G401 (cell line): ENCODE results near the gene TOP2A. TPM values are rescaled to one million over a fixed set of nuclear protein-coding genes. Genes with fewer than 3 reads are reported as not detected.
"Not testable (repeated sequence)": the region's sequence is repeated elsewhere in the genome, so short reads cannot be mapped to it uniquely, and the experiment has no call there.

ENCODE experiments used
- DNase-seq: peaks from one replicate; pipeline ENCODE4 v3.0.0-alpha.2; 2015; ENCODE audit warnings: low spot score
- in situ Hi-C: cut with HindIII; loops from 2 replicates; pipeline ENCODE4 v1.10.0; 2016; ENCODE audit warnings: low sequenced_read_pairs, mixed read lengths
- total RNA-seq: library from RNA; depleted of rRNA; stranded (reverse); fragments of >200 nt; shearing (Covaris generic); gene quantifications from 2 replicates; pipeline ENCODE4 v1.2.3, GENCODE V29; 2014

TOP2A gene
- total RNA-seq, 1 experiment from 2014 or later: 277 TPM

DNA sequence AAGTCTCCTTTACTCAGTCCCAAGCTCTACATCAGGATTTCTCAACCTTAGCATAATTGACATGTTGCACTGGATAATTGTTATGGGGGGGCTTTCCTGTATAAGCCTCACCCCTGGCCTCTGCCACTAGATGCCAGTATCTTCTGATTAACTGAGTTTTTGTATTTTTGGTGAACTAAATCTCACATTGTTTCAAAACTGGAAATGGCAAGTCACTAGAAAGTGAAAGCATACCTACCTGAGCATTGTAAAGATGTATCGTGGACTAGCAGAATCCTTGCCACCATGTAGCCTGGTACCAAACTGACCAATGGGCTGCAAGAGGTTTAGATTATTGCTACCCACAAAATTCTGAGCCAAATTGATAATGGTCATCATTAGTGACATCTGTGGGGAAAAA lies 15.0 kb downstream of the TOP2A start:
- DNase-seq: no peak
- in situ Hi-C loops: no loop called here

DNA sequence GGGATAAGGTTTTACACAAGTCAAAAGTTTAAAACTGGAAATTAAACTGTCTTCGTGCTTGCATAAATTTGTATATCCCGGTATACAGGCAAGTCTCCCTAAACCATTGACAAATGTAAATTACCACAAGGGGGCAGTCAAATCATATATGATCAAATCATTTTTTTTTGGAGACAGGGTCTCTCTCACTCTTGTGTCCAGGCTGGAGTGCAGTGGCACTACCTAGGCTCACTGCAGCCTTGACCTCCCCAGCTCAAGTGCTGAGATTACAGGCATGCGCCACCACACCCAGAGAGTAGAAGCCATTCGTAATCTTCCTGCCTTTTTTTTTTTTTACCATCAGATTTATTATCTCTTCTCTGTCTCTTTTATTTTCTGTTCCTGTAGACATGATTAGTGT lies 18.5 kb downstream of the TOP2A start:
- DNase-seq: peak; percentile 73
- in situ Hi-C loops: no loop called here

DNA sequence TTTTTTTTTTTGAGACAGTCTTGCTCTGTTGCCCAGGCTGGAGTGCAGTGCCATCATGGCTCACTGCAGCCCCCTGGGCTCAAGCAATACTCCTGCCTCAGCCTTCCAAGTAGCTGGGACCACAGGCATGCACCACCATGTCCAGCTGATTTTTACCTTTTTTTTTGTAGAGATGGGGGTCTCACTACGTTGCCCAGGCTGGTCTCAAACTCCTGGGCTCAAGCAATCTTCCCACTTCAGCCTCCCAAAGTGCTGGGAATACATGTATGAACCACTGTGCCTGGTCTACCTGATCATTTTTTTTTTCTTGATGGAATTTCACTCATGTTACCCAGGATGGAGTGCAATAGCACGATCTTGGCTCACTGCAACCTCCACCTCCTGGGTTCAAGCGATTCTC lies 31.1 kb downstream of the TOP2A start:
- in situ Hi-C loops, DNase-seq: not testable (repeated sequence)

DNA sequence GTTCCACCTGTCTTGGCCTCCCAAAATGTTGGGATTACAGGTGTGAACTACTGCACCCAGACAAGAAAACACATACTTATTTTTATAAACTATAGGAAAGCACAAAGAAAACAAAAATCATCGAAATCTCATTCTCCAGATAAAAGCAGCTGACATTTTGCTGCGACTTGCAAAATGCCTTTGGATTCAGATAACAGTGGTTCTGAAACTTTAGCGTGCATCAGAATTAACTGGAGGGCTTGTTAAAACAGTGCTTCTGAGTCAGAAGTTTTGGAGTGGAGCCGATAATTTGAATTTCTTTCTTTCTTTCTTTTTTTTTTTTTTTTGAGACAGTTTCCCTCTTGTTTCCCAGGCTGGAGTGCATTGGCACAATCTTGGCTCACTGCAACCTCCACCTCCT lies 35.4 kb downstream of the TOP2A start:
- in situ Hi-C loops: no loop called here
- DNase-seq: no peak

DNA sequence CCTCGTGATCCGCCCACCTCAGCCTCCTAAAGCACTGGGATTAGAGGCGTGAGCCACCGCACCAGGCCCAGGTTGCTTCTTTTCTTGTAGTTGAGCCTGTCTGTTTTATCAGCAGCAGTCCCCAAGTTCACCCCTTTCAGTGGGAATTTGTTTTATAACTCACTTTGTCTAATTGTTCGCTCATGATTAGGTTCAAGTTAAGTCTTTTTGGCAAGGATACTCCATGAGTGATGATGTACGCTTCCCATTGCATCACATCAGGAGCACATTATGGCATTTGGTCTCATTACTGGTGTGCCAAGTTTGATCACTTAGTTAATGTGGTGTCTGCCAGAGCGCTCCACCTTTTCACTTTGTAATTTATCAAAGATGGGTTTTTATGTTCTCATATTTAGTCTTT lies 38.7 kb downstream of the TOP2A start:
- in situ Hi-C loops: no loop called here
- DNase-seq: no peak

DNA sequence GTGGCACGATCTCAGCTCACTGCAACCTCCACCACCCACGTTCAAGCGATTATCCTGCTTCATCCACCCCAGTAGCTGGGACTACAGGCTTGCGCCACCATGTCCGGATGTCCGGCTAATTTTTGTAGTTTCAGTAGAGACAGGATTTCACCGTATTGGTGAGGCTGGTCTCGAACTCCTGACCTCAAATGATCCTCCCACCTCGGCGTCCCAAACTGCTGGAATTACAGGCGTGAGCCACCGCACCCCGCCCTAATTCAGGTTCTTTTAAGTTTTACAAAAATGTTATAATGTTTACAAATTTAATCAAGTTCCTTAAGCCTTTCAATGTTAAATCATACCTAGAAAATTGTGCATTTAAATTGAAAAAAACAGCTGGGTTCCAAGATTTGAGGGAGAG lies 39.9 kb downstream of the TOP2A start:
- in situ Hi-C loops: no loop called here
- no peak for DNase-seq

DNA sequence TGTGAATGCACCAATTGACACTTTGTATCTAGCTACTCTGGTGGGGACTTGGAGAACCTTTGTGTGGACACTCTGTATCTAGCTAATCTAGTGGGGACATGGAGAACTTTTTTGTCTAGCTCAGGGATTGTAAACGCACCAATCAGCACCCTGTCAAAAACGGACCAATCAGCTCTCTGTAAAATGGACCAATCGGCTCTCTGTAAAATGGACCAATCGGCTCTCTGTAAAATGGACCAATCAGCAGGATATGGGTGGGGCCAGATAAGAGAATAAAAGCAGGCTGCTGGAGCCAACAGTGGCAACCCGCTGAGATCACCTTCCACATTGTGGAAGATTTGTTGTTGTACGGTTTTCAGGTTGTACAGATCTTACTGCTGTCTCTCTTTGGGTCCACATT lies 41.2 kb downstream of the TOP2A start:
- in situ Hi-C loops, DNase-seq: not testable (repeated sequence)

DNA sequence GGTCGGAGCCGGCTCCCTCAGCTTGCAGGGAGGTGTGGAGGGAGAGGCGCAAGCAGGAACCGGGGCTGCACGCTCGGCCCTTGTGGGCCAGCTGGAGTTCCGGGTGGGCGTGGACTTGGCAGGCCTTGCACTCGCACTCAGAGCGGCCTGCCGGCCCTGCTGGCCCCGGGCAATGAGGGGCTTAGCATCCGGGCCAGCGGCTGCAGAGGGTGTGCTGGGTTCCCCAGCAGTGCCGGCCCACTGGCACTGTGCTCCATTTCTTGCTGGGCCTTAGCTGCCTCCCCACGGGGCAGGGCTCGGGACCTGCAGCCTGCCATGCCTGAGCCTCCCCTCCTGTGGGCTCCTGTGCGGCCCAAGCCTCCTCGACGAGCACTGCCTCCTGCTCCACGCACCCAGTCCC lies 41.9 kb downstream of the TOP2A start:
- DNase-seq, in situ Hi-C loops: not testable (repeated sequence)

DNA sequence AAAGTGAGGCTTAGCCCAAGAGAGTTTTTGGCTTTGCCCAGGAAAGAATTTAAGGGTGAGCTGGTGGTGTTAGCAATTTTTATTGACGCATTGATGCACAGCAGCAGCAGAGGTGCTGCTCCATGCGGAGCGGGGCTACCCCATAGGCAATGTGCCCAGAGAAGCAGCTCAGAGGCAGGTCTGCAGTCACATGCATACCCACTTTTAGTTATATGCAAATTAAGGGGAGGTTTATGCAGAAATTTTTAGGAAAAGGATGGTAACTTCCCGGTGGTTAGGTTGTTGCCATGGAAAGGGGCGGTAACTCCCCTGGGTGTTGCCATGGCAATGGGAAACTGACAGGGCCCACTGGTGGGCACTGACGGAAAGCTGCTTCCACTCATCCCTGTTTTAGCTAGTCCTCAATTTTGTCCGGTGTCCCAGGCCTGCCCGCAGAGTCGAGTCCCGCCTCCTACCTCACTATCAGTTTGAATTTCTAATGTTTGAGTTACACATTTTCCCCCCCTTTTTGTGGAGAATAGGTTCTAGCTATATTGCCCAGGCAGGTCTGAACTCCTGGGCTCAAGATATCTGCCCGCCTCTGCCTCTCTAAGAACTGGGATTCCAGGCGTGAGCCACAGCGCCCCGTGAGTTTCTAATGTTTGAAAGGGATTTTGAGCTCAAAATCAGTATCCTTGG lies 42.7 kb downstream of the TOP2A start:
- no peak for DNase-seq
- in situ Hi-C loops: no loop called here

DNA sequence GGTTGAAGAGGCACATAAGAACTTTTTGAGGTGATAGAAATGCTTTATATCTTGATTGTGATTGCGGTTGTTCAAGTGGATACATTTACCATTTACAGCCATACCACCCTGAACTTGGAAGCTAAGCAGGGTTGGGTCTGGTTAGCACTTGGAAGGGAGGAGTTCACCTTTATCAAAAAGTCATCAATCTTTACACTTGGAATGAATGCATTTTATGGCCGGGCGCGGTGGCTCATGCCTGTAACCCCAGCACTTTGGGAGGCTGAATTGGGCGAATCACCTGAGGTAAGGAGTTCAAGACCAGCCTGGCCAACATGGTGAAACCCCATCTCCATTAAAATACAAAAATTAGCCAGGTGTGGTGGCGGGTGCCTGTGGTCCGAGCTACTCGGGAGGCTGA lies 43.7 kb downstream of the TOP2A start:
- DNase-seq: no peak
- in situ Hi-C loops: no loop called here

DNA sequence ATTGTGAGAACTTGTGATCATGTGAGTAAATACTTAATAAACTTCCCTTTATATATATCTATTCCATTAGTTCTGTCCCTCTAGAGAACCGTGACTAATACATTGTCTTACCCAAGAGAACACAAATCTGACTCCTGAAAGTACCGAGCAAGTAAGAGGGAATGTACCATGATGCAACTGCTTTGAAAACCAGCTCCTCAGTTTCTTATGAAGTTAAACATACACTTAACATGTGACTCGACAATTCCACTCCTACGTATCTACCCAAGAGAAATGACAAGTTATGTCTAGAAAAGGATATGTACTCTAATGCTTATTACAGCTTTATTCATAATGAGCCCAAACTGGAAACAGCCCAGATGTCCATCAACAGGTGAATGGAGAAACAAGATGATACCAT lies 44.4 kb downstream of the TOP2A start:
- in situ Hi-C loops: no loop called here
- no peak for DNase-seq

DNA sequence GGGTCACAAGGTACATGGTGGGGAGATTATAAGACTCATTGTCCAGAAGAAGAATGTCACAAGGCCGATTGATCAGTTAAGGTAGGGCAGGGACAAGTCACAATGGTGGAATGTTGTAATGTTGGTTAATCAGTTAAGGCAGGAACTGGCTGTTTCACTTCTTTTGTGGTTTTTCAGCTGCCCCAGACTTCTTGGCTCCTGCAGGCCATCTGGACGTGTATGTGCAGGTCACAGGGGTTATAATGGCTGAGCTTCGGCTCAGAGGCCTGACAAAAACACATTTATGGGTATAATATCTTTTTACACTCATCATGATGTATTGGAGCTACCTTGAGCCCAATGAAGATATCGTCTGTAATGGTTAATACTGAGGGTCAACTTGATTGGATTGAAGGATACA lies 45.1 kb downstream of the TOP2A start:
- in situ Hi-C loops, DNase-seq: not testable (repeated sequence)

DNA sequence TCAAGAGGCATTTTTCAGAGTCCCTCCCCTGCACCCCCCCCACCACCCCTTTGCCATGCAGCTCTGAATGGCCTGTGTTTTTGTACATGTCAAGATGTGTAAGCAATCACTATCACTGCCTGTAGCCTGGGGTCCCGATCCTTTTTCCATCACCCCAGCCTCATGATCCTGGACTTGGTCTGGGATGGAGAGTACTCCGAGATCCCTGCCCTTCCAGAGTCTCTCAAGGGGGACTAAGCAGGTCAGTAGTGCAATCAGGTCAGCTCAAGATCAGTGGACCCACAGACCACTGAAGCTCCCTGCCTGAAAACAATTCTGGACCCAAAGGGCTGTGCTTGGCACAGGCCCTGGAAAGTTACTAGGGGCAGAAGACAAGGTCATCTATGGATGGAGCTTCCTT lies 45.7 kb downstream of the TOP2A start:
- DNase-seq: no peak
- in situ Hi-C loops: no loop called here

DNA sequence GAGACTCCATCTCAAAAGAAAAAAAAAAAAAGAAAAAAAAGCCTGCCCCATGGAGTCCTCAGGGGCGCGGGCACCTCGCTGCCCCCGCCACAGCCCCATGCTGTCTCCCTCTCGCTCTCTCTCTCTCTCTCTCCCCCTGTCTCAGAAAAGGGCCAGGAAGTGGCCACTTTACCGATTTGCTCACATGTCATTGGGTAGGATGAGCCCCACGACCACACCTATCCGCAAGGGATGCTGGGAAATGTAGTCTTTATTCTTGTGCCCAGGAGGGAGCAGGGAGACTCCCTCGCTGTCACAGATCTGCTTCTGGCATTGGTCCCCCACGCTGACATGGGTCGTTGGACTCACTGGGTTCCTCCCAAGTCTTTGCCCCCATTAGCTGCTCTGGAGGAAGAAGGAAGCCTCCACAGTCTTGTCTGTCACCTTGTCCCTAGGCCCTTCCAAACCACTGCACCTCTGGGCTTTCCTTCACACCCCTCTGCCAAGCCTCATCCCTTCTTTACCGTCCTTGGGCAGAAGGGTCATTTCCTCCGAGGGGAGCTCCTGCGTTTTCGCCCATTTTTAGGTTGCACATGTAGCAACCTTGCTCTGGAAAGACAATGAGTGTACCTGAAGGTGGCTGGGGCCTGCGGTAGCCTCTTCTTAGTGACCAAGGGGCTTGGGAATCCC lies 46.3 kb downstream of the TOP2A start:
- no peak for DNase-seq
- in situ Hi-C loops: no loop called here

DNA sequence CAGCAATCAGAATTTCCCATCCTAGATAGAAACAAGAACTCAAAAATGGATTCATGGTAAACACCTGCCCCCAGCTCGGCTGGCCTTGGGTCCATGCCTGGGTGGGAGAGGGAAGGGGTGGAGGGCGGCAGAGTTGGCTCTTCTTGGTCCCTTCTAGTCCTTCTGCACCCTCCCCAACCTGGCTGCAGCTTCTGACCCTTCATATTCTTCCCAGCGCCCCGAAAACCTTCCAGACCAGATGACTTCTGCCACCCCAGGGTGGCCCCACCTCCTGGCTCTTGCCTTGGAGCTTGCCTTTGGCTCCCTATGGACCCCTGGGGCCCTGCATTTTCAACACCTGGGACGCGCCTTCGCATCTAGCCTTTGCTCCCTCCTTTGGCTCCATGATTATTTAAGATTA lies 47.8 kb downstream of the TOP2A start:
- no peak for DNase-seq

DNA sequence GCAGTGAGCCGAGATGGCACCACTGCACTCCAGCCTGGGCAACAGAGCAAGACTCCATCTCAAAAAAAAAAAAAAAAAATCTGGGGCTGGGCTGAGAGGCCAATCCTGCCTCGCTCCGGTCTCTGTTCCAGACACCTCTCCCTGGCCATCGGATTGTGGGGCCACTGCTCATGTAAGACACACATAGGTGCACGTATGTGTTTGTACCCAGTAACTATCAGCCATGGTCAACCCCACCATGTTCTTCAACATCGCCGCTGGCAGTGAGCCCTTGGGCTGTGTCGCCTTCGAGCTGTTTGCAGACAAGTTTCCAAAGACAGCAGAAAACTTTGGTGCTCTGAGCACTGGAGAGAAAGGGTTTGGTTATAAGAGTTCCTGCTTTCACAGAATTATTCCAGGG lies 50.0 kb downstream of the TOP2A start:
- in situ Hi-C loops, DNase-seq: not testable (repeated sequence)

More for the DNA sequence above, 47.8 kb downstream of the TOP2A start:
- in situ Hi-C loops: no loop called here

DNA sequence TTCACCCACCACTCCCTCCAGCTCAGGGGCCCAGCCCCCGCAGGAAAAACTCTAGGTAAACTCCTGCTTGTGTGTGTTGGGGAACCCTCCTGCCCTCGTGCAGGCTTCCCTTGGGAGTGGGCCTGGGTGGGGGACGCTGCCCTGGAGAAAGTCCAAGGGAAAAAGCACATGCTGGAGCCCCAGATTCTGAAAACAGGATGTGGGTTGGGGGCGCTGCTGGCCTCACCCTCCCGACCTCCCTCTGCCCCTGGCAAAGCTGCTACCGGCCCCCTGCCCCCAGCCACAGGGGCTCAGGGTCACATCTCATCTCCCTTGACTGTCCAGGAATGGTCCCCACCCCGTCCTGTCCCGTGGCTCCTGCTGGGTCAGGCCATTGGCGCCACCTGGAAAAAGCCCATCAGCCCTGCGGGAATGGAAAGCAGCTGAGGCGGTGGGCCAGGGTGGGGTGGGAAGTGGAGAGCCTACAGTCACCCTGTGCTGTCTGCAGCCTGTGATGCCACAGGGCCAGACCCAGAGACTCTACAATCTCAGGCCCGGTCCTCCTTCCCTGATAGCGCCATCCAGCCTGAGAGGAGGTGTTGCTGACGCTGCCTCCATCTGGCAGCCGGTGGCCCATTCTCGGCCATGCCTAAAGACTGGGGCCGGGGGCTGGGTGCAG lies 50.7 kb downstream of the TOP2A start:
- no peak for DNase-seq
- in situ Hi-C loops: no loop called here

DNA sequence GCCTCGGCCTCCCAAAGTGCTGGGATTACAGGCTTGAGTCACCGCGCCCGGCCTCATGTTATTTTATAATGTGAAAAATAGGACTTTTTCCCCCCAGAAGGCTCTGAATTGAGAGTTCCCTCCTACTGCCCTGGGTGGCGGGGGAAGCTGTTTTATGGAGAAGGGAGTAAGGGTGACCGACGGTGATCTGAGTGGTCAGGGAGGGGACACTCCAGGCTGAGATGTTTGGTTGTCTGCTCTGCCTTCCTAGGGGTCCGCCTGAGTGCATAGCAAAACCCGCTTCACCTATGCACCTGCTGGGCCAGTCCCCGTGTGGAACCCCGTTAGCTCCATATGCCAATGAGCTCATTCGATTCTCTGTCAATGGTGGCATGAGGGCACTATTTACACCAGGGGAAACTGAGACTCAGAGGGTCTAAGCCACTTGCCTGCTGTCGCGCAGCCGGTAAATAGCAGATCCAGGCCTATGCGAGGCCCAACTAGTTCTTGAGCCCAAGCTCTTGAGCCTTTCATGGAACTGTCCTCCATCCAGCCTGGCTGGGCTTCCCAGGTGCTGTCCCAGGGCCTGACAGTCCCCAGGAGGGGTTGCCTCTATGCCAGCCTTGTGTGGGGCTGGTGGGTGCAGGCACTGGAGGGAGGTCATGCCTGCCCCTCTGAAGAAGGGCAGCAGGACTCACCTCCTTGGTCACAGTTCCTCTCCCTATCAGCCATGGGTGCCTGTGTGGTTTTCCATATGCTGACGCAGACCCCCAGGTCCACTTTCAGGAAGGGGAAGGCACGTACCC lies 51.4 kb downstream of the TOP2A start:
- in situ Hi-C loops: no loop called here
- DNase-seq: no peak

DNA sequence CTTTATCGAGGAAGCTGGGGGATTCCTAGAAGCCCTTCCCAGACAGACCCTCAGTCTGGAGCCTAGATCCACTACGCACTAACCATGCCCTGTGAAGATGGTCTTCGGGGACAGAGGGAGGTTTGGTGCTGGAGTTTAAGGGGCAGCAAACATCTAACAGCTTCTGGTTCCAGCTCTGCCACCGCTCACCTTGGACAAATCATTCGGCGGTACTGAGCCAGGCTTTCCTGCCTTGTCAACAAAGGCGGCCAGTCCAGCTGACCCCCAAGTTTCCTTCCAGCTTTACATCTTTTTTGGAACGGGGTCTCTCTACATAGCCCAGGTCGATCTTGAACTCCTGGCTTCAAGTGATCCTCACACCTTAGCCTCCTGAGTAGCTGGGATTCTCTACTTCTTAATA lies 52.8 kb downstream of the TOP2A start:
- no peak for DNase-seq
- in situ Hi-C loops: no loop called here
